Smooth muscle cell (in vitro differentiated cells): Measurements from ENCODE around the gene PDE3A. TPM values are rescaled to one million over a fixed set of nuclear protein-coding genes. Genes with fewer than 3 reads are reported as not detected.

Experiments used
- DNase-seq: peaks from one replicate; lab custom pipeline; 2025; ENCODE audit not compliant: unreplicated experiment; lab: John Stamatoyannopoulos, UW
- H2AFZ ChIP-seq: fragments of 200-600 bp; sonication (generic); 2 replicates; pipeline ENCODE4 v1.6.0; 2016; ENCODE audit warnings: antibody characterized with exemption, low read depth, mild to moderate bottlenecking
- H3F3A ChIP-seq: fragments of 200-600 bp; sonication (generic); 2 replicates; pipeline ENCODE4 v1.6.0; 2017; ENCODE audit warnings: antibody characterized with exemption, low read depth
- H3K27ac ChIP-seq: fragments of 200-600 bp; sonication (generic); 2 replicates; pipeline ENCODE4 v1.5.1; 2016; ENCODE audit warnings: low read depth, mild to moderate bottlenecking
- H3K27me3 ChIP-seq: fragments of 200-600 bp; sonication (generic); 2 replicates; pipeline ENCODE4 v1.6.1; 2016; ENCODE audit warnings: low read depth, mild to moderate bottlenecking
- H3K36me3 ChIP-seq: fragments of 200-600 bp; sonication (generic); 2 replicates; pipeline ENCODE4 v1.5.1; 2016; ENCODE audit warnings: low read depth
- H3K4me1 ChIP-seq: fragments of 200-600 bp; sonication (generic); 2 replicates; pipeline ENCODE4 v1.5.1; 2016; ENCODE audit warnings: low read depth
- H3K4me2 ChIP-seq: fragments of 200-600 bp; sonication (generic); 2 replicates; pipeline ENCODE4 v1.6.0; 2016; ENCODE audit warnings: mild to moderate bottlenecking
- H3K4me3 ChIP-seq: fragments of 200-600 bp; sonication (generic); 2 replicates; pipeline ENCODE4 v1.5.1; 2016; ENCODE audit warnings: mild to moderate bottlenecking
- H3K79me2 ChIP-seq: fragments of 200-600 bp; sonication (generic); 2 replicates; pipeline ENCODE4 v1.6.0; 2016; ENCODE audit warnings: low read depth, mild to moderate bottlenecking
- H3K9ac ChIP-seq: fragments of 200-600 bp; sonication (generic); 2 replicates; pipeline ENCODE4 v1.6.0; 2016; ENCODE audit warnings: low read depth
- H3K9me3 ChIP-seq: fragments of 200-600 bp; sonication (generic); replicated peaks from 2 replicates; pipeline ENCODE4 v1.5.1; 2016; ENCODE audit warnings: low read depth
- H4K20me1 ChIP-seq: fragments of 200-600 bp; sonication (generic); 2 replicates; pipeline ENCODE4 v1.6.0; 2016; ENCODE audit warnings: low read depth
- CTCF ChIP-seq: fragments of 200-600 bp; sonication (generic); IDR thresholded peaks from 2 replicates; pipeline ENCODE4 v1.5.1; 2017; ENCODE audit warnings: borderline replicate concordance, mild to moderate bottlenecking, antibody characterized with exemption; ENCODE audit not compliant: insufficient read depth, poor library complexity, severe bottlenecking
- WGBS: methylation state at CpG from one replicate; pipeline ENCODE4 v1.1.7; 2016; ENCODE audit warnings: low lambda C conversion rate; 5-methylcytosine and 5-hydroxymethylcytosine counted together
- polyA plus RNA-seq: library from polyadenylated mRNA; unstranded; fragments of >200 nt; fragmentation: Nextera tagmentation; extraction: Ambion mirVana; gene quantifications from 2 replicates; pipeline ENCODE4 v1.2.1, GENCODE V29; 2016
- total RNA-seq: library from RNA; depleted of rRNA; stranded (reverse); fragments of >200 nt; gene quantifications from 2 replicates; pipeline ENCODE4 v1.2.3, GENCODE V29; 2014

PDE3A gene
- total and polyA plus RNA-seq, 2 experiments from 2014 or later: 1.3 to 6.1 TPM

GRCh38 chr12:20420557-20420956 is 52.2 kb downstream of the PDE3A start:
- Histone ChIP-seq H2AFZ (no peak overlapping the region), H3K9ac (no peak overlapping the region), H3K4me3 (no peak overlapping the region), H3K27me3 (no peaks in the 10 kb centered on the region), H4K20me1 (no peaks in the 10 kb centered on the region), H3K79me2 (peaks cover 9% of the 10 kb centered on the region), H3K4me1 (no peaks in the 10 kb centered on the region), H3K4me2 (no peak overlapping the region), H3K9me3 (no peaks in the 10 kb centered on the region), H3K36me3 (no peaks in the 10 kb centered on the region), H3K27ac (no peak overlapping the region), H3F3A (no peaks in the 10 kb centered on the region)
- 91% methylated on average over 6 of the region's 6 CpGs for WGBS
- no peak for TF ChIP-seq CTCF
- DNase-seq: no peak

- H2AFZ ChIP-seq: no peak overlapping the region
- H3K79me2 ChIP-seq: peaks cover 9% of the 10 kb centered on the region
- H3K9me3 ChIP-seq: no peaks in the 10 kb centered on the region
- no peak overlapping the region for H3K4me2 ChIP-seq
- no peaks in the 10 kb centered on the region for H3K4me1 ChIP-seq
- H3K9ac ChIP-seq: no peak overlapping the region
- TF ChIP-seq CTCF: no peak
- no peaks in the 10 kb centered on the region for H4K20me1 ChIP-seq
- no peak for DNase-seq
- WGBS: 71% methylated on average over 2 of the region's 2 CpGs
- no peaks in the 10 kb centered on the region for H3F3A ChIP-seq
- no peak overlapping the region for H3K4me3 ChIP-seq
- no peaks in the 10 kb centered on the region for H3K27me3 ChIP-seq
- no peak overlapping the region for H3K27ac ChIP-seq
- no peaks in the 10 kb centered on the region for H3K36me3 ChIP-seq
Observed at GRCh38 chr12:20421421-20421820, 53.1 kb downstream of the PDE3A start.

- H3K27me3 ChIP-seq: no peaks in the 10 kb centered on the region
- no peaks in the 10 kb centered on the region for H3F3A ChIP-seq
- H3K79me2 ChIP-seq: peaks cover 9% of the 10 kb centered on the region
- no peaks in the 10 kb centered on the region for H3K4me1 ChIP-seq
- TF ChIP-seq CTCF: no peak
- no peak overlapping the region for H3K4me2 ChIP-seq
- H3K9me3 ChIP-seq: no peaks in the 10 kb centered on the region
- H3K9ac ChIP-seq: no peak overlapping the region
- WGBS: 54% methylated on average over 3 of the region's 3 CpGs
- H2AFZ ChIP-seq: no peak overlapping the region
- H4K20me1 ChIP-seq: no peaks in the 10 kb centered on the region
- H3K4me3 ChIP-seq: no peak overlapping the region
- no peak overlapping the region for H3K27ac ChIP-seq
- H3K36me3 ChIP-seq: no peaks in the 10 kb centered on the region
- DNase-seq: no peak
Observed at GRCh38 chr12:20423557-20423956, 55.2 kb downstream of the PDE3A start.

GRCh38 chr12:20424841-20425240 is 56.5 kb downstream of the PDE3A start:
- no peak for TF ChIP-seq CTCF
- Histone ChIP-seq H3K27me3 (no peaks in the 10 kb centered on the region), H3F3A (no peaks in the 10 kb centered on the region), H3K36me3 (no peaks in the 10 kb centered on the region), H3K4me1 (no peaks in the 10 kb centered on the region), H3K9me3 (no peaks in the 10 kb centered on the region), H3K27ac (no peak overlapping the region), H3K4me2 (no peak overlapping the region), H2AFZ (no peak overlapping the region), H3K79me2 (peaks cover 4% of the 10 kb centered on the region), H3K9ac (no peak overlapping the region), H3K4me3 (no peak overlapping the region), H4K20me1 (no peaks in the 10 kb centered on the region)
- 95% methylated on average over 4 of the region's 4 CpGs for WGBS
- no peak for DNase-seq
